Thyroid gland (tissue), 4 donors: ENCODE data around the gene TSPAN7. TPM values are rescaled to one million over a fixed set of nuclear protein-coding genes. Genes with fewer than 3 reads are reported as not detected.

Source experiments
- DNase-seq, 2 donors: peaks; one replicate each; pipeline ENCODE4 v3.0.0-alpha.2; 2019
- H3K27ac ChIP-seq, 3 donors: fragments of 200-600 bp; sonication (generic); 1 replicate in 2 of 3; 2 replicates in 1 of 3; pipeline ENCODE4 v1.5.1; 2016 to 2019; ENCODE audit warnings: mild to moderate bottlenecking in 1 of 3, moderate library complexity in 1 of 3
- H3K27me3 ChIP-seq: fragments of 200-600 bp; sonication (generic); one replicate; pipeline ENCODE4 v1.5.1; 2019
- H3K36me3 ChIP-seq, 2 donors: fragments of 200-600 bp; sonication (generic); one replicate each; pipeline ENCODE4 v1.5.1; 2016 to 2019
- H3K4me1 ChIP-seq, 2 donors: fragments of 200-600 bp; sonication (generic); one replicate each; pipeline ENCODE4 v1.5.1; 2017 to 2019
- H3K4me3 ChIP-seq, 3 donors: fragments of 200-600 bp; sonication (generic); replicated peaks in 1 of 3; 1 replicate in 2 of 3; 2 replicates in 1 of 3; pipeline ENCODE4 v1.5.1; 2016; ENCODE audit warnings: mild to moderate bottlenecking in 1 of 3
- H3K9me3 ChIP-seq: fragments of 200-600 bp; sonication (generic); one replicate; pipeline ENCODE4 v1.5.1; 2017
- POLR2A ChIP-seq, 2 donors: fragments of 450-650 bp; IDR thresholded peaks; one replicate each; pipeline ENCODE4 v1.6.1; 2017; ENCODE audit warnings: antibody characterized with exemption in 2 of 2, mild to moderate bottlenecking in 2 of 2, moderate library complexity in 1 of 2
- WGBS, 2 donors: methylation state at CpG; one replicate each; pipeline ENCODE4 v1.1.5; 2017; 5-methylcytosine and 5-hydroxymethylcytosine counted together
- intact Hi-C: fragments of 100-400 bp; cut with DNase I; formaldehyde crosslinking; loops from one replicate; pipeline ENCODE4 v1.15.1; 2023
- total RNA-seq, 4 donors: library from RNA; depleted of rRNA; stranded (reverse); fragments of >200 nt; gene quantifications; one replicate each; pipeline ENCODE4 v1.2.3, GENCODE V29; 2016
- TF ChIP-seq, protein P1 (sequence below), 6 experiments: fragments of 200-600 bp in 3 of 6; fragments of 450-650 bp in 3 of 6; sonication (generic) in 3 of 6; IDR thresholded peaks; one replicate each; pipeline ENCODE4 v1.5.1; 2016 to 2019; ENCODE audit warnings: antibody characterized with exemption in 6 of 6, mild to moderate bottlenecking in 2 of 6, inconsistent platforms in 1 of 6, moderate library complexity in 1 of 6

TSPAN7 gene
- total RNA-seq, 4 donors from 2014 or later = 38.1 to 66.2 (median 55.2) TPM

DNA sequence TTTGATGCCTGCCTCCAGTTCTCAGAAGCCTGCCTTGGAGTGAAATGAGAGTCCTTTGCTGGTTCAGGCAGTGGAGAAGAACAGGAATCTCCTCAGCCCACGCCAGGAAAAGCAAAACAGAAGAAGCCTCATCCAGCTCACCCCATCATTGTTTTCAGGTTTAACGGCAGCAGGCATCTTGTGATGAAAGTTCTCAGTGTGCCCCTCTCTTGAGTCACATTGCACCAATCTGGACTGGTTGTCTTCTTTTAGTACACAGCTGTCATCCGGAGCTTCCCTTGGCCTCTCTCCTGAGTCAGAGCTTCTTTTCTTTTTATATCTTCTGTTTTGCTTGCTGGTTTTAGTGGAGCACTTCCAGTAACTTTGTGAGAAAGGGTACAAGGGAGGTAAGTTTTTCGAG lies 50.9 kb downstream of the TSPAN7 start:
- H3K27ac ChIP-seq = no peak overlapping the region
- intact Hi-C loops = no loop called here
- TF ChIP-seq, protein P1, sequence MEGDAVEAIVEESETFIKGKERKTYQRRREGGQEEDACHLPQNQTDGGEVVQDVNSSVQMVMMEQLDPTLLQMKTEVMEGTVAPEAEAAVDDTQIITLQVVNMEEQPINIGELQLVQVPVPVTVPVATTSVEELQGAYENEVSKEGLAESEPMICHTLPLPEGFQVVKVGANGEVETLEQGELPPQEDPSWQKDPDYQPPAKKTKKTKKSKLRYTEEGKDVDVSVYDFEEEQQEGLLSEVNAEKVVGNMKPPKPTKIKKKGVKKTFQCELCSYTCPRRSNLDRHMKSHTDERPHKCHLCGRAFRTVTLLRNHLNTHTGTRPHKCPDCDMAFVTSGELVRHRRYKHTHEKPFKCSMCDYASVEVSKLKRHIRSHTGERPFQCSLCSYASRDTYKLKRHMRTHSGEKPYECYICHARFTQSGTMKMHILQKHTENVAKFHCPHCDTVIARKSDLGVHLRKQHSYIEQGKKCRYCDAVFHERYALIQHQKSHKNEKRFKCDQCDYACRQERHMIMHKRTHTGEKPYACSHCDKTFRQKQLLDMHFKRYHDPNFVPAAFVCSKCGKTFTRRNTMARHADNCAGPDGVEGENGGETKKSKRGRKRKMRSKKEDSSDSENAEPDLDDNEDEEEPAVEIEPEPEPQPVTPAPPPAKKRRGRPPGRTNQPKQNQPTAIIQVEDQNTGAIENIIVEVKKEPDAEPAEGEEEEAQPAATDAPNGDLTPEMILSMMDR (IDR thresholded peaks at IDR 0.05) = no peak
- no peak for TF ChIP-seq POLR2A (IDR thresholded peaks at IDR 0.05)
- no peak overlapping the region for H3K4me3 ChIP-seq
- H3K36me3 ChIP-seq = no peaks in the 10 kb centered on the region
- no peak for DNase-seq
- 63 to 69% methylated on average over 4 of the region's 4 CpGs for WGBS, 2 donors
- no peaks in the 10 kb centered on the region for H3K9me3 ChIP-seq
- H3K27me3 ChIP-seq = no peaks in the 10 kb centered on the region
- peaks cover 0 to 5% of the 10 kb centered on the region in 2 donors for H3K4me1 ChIP-seq

DNA sequence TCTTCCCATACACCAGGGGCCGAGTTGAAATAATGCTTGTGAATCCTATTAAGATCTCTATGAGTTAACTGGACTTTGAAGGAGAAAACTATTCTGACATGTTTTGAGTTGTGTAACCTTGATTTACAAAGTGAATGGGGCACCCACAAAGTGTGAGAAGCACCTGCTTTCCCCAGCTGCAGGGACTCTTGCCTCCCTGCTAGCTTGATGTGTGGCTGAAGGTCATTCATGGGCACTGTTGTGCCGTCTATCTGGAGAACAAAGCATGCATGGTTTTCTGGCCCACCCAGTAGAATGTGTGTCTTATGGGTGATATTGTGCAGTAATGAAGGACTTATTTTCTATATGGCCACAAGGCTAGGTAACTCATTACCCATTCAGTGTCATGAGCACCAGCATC lies 53.1 kb downstream of the TSPAN7 start:
- no peaks in the 10 kb centered on the region for H3K36me3 ChIP-seq
- no peak for TF ChIP-seq POLR2A (IDR thresholded peaks at IDR 0.05)
- TF ChIP-seq, protein P1 (IDR thresholded peaks at IDR 0.05) = no peak
- WGBS, 2 donors = 71 to 78% methylated on average over 2 of the region's 2 CpGs
- peaks cover 0 to 5% of the 10 kb centered on the region in 2 donors for H3K4me1 ChIP-seq
- intact Hi-C loops = no loop called here
- no peaks in the 10 kb centered on the region for H3K9me3 ChIP-seq
- no peak overlapping the region for H3K27ac ChIP-seq
- H3K27me3 ChIP-seq = no peaks in the 10 kb centered on the region
- no peak for DNase-seq
- H3K4me3 ChIP-seq = no peak overlapping the region

DNA sequence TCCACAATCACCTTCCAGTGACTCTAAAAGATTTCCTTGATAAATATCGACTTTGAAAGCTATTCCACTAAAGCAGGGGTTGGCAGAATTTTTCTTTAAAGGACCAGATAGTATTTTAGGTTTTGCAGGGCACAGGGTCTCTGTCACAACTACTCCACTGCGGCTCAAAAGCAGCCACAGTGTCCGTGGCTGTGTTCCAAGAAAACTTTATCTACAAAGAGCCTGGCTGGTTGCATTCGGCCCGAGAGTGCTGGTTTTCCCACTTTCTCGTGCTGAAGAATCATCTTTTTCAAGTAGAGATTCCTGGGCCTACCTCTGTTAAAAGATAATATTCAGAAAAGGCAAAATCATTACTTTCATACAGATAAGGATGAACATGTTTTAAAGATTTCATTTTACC lies 55.6 kb downstream of the TSPAN7 start:
- H3K4me1 ChIP-seq = peaks cover 0 to 5% of the 10 kb centered on the region in 2 donors
- H3K4me3 ChIP-seq = no peak overlapping the region
- DNase-seq = peak; percentile 8 to 11
- H3K36me3 ChIP-seq = no peaks in the 10 kb centered on the region
- intact Hi-C loops = no loop called here
- TF ChIP-seq POLR2A (IDR thresholded peaks at IDR 0.05) = no peak
- TF ChIP-seq, protein P1 (IDR thresholded peaks at IDR 0.05) = no peak
- WGBS, 2 donors = 21 to 24% methylated on average over 6 of the region's 6 CpGs
- H3K27ac ChIP-seq = no peak overlapping the region
- H3K9me3 ChIP-seq = no peaks in the 10 kb centered on the region
- no peaks in the 10 kb centered on the region for H3K27me3 ChIP-seq

DNA sequence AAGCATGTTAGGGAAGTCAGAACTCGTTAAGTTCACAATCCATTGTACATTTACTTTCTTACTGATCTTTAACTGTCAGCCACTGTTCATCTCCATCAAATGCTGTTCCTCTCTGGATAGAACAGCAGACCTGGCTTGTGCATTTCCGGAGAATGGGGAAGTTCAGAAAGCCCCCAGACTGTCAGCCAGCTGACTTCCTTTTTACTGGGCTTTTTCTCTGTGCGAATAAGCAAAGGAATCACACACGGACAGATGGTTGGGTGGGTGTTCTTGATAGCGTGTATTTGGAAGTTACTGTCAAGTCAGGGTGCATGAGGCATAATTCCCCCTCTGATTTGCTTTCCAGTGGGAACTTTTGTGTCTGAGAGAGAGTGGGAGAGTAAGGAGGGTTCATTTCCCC lies 56.8 kb downstream of the TSPAN7 start:
- H3K4me3 ChIP-seq = no peak overlapping the region
- TF ChIP-seq, protein P1 (IDR thresholded peaks at IDR 0.05) = no peak
- no peak for TF ChIP-seq POLR2A (IDR thresholded peaks at IDR 0.05)
- H3K27me3 ChIP-seq = no peaks in the 10 kb centered on the region
- no peak overlapping the region for H3K27ac ChIP-seq
- intact Hi-C loops = no loop called here
- no peaks in the 10 kb centered on the region for H3K9me3 ChIP-seq
- peaks cover 0 to 5% of the 10 kb centered on the region in 2 donors for H3K4me1 ChIP-seq
- no peaks in the 10 kb centered on the region for H3K36me3 ChIP-seq
- 77 to 79% methylated on average over 5 of the region's 5 CpGs for WGBS, 2 donors
- DNase-seq = no peak

DNA sequence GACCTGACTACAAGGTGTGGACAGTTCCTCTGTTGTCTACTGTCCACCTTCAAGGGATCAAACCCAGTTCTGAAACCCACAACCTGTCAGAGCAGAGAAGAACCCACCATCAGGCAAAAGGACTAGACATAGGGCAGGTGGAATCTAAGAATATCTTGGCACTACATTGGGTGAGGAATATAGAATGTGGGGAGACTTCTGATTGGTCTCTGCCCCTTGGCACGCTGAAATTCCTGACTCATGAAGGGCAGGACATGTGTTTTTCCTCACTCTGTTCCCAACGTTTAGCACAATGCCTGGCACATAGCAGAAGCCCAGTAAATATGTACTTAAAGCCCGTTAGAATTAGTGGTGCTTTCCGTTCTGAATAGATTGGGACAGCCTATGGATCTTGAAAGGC lies 59.3 kb downstream of the TSPAN7 start:
- intact Hi-C loops = no loop called here
- no peak overlapping the region for H3K4me3 ChIP-seq
- TF ChIP-seq, protein P1 (IDR thresholded peaks at IDR 0.05) = no peak
- TF ChIP-seq POLR2A (IDR thresholded peaks at IDR 0.05) = no peak
- no peaks in the 10 kb centered on the region for H3K27me3 ChIP-seq
- H3K9me3 ChIP-seq = no peaks in the 10 kb centered on the region
- no peak for DNase-seq
- no peak overlapping the region for H3K27ac ChIP-seq
- no peaks in the 10 kb centered on the region for H3K4me1 ChIP-seq
- WGBS, 2 donors = 81 to 95% methylated on average over 4 of the region's 4 CpGs
- H3K36me3 ChIP-seq = no peaks in the 10 kb centered on the region
